Kasumi-1 (cell line): ENCODE measurements around the gene SMIM5.

ENCODE experiments used
- DNase-seq, 2 experiments: peaks; one replicate each; lab custom pipeline; 2025; lab: John Stamatoyannopoulos, UW

The SMIM5 gene

DNA sequence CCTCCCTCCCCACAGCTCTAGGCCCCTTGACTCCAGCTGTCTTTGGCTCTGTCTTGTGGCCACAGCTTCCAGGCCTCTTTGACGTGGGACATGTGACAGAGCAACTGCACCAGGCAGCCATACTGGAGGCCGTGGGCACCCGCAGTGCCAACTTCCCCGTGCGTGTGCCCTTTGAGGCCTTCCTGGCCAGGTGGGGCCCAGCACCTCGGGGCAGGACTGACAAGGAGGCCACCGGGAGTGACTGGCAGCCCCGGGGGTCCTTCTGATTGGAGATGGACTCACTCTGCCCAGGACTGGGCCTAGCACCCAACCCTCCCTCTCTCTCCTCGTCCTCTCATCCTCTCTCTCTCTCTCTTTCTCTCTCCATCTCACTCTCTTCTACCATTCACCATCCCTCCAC lies 30.1 kb upstream of the SMIM5 start:
- DNase-seq = no peak

- DNase-seq = no peak
These were observed 29.1 kb upstream of the SMIM5 start for GRCh38 chr17:75604034-75604695.

DNA sequence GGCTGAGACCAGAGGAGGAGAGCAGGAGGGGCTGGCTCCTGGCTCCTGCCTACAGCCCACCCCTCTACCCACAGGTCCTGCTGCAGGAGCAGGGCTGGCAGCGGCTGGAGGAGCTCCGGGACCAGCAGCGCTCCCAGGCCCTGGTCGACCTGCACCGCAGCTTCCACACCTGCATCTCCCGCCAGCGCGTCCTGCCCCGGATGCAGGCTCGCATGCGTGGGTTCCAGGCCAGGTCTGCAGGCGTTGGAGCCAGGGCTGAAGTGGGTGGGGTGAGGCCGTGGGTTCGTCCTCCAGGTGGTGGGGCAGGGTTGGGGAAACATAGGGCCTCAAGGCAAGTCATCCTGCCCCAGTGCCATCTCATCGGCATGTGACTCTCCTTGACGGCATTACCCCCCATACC lies 27.4 kb upstream of the SMIM5 start:
- DNase-seq = no peak

- DNase-seq = no peak
These were observed 26.1 kb upstream of the SMIM5 start for GRCh38 chr17:75607086-75607485.

DNA sequence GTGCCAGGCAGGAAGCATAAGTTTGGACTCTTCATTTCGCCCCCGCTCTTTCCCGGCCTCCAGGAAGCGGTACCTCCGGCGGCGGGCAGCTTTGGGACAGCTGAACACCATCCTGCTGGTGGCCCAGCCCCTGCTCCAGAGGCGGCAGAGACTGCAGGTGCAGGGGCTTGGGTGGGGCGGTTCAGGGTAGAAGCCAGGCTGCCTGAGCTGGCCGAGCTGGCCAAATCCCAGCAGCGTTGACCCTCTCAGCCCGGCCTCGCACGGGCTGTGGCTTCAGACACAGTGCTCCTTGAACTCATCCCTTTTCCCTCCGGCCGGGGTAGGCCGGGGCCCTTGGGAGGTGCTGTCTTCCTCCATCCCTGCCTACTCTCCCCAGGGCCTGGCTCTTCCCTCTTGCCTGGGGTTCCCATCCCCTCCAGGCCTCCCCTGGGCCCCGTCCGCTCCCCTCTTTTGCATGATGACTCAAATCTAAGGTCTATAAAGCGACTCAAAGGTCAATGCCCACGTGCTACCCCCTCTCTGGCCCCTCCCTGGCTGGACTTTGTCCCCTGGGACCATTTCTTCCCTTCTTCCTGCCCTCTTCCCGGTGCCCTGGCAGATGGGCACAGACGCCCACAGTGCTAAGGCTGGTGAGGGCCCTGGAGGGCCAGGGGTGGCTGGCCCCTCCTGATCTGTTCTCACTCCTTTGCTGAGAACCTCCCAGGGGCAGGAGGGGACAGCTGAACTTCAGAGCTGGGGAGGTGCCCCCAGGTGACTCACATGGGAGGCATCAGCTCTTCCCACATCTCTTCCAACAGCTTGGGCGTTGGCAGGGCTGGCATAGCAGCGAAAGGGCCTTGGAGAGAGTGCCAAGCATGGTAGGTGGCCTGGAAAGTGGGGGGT lies 22.9 kb upstream of the SMIM5 start:
- no peak for DNase-seq

DNA sequence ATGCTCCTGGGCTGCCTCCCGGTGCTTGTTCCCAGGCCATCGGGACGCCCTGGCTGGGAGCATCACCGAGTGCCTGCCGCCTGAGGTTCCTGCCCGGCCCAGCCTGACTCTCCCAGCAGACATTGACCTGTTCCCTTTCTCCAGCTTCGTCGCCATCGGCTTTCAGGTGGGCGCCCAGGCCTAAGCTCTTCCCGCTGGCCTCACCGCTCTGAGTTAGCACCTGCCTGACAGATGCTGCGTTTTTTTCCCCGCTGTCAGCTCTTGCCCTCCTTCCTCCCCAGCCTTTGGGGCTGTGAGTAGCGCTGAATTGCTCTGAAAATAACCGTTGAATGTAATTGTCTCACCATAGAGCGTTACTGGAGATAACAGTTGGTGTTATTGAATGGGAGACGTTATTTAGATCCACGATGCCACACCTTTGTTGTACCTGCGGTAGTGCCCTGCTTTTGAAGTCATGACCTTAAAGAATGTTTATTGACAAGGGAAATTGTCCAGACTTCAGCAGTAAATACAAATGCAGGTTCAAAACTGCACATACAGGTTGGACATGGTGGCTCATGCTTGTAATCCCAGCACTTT lies 21.3 kb upstream of the SMIM5 start:
- DNase-seq = no peak

- DNase-seq = no peak
These were observed 20.2 kb upstream of the SMIM5 start for GRCh38 chr17:75612906-75613626.

DNA sequence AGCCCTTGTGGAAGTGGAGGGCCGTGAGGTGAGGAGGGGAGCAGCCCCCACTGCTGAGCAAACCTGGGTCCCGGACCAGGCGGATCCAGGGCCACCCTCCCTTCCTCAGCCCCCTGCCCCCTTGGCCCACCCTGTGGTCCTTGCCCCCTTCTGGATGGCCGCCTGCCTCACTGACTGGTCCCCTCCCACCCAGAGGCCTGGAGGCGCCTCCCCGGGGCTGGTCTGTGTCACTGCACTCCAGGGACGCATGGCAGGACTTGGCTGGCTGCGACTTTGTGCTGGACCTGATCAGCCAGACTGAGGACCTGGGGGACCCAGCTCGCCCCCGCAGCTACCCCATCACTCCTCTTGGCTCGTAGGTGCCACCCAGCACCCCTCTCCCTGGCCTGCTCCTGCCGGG lies 19.2 kb upstream of the SMIM5 start:
- no peak for DNase-seq

DNA sequence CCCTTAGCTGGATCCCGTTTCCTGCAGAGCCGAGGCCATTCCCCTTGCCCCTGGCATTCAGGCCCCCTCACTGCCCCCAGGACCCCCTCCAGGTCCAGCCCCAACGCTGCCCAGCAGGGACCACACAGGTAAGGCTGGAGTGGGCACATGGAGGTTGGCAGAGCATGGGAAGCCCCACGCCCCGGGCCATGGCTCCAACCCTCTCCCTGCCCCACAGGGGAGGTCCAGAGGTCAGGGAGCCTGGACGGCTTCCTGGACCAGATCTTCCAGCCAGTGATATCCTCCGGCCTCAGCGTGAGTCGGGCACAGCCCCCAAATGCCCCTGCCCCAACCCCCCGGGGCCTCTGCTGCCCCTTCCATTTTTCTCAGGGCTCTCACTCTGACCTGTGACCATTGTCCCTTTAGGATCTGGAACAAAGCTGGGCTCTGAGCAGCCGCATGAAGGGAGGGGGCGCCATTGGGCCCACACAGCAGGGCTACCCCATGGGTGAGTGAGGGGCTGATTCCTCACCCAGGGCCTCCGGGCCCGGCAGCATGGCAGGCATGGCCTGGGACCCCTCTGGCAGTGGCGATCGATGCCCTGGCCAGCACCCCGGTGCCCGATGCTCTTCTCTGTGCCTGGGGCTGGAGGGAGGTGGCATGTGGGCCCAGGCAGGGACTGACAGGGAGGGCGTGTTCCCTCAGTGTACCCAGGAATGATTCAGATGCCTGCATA lies 18.5 kb upstream of the SMIM5 start:
- DNase-seq = no peak

- DNase-seq = no peak
These were observed 17.9 kb upstream of the SMIM5 start for GRCh38 chr17:75615301-75615700.

- no peak for DNase-seq
These were observed 16.6 kb upstream of the SMIM5 start for GRCh38 chr17:75616521-75617122.

GRCh38 chr17:75617218-75617617 lies 16.0 kb upstream of the SMIM5 start:
- no peak for DNase-seq

DNA sequence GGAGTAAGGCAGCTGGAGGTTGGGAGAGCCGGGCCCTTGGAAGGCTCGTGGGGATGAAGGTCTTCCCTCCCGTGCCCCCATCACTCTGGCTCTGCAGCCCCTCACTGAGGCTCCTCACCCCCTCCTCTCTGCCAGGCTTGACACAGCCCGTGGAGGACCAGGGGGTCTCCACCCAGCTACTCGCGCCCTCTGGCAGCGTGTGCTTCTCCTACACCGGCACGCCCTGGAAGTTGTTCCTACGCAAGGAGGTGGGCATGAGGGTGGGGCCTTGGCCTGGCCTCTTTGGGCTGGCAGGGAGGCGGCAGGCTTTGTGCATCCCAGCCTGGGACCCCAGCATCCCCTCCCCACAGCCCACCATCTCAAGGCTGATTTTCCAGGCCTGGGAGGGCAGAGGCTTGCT lies 15.6 kb upstream of the SMIM5 start:
- no peak for DNase-seq

DNA sequence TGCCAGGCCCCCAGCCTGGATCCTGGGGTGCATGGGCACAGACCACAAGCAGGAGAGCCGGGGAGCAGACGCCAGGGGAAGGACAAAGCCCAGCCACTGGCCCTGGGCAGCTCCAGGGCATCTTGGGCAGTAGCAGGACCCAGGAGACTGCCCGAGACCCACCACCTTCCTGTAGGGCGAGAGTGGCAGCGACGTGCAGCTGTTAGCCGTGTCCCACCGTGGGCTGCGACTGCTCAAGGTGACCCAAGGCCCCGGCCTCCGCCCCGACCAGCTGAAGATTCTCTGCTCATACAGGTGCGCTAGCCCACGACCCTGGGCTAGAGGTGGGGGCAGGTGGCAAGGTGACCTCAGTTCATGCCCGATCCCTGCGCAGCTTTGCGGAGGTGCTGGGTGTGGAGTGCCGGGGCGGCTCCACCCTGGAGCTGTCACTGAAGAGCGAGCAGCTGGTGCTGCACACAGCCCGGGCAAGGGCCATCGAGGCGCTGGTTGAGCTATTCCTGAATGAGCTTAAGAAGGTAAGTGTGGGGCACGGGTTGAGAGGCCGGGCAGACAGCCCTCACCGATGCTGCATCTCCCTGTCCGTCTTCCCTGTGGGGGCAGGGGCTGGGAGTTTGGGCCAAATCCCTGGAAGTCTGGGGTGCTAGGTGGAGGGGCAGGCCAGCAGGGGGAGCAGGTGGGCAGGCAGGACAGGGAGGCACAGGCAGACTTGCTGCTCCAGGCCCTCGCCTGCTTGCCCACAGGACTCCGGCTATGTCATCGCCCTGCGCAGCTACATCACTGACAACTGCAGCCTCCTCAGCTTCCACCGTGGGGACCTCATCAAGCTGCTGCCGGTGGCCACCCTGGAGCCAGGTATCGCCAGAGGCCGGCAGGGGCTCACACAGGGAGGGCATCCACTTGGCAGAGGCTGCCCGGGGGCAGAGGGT lies 13.5 kb upstream of the SMIM5 start:
- DNase-seq = peak; percentile 52 to 53

- DNase-seq = no peak
These were observed 11.7 kb upstream of the SMIM5 start for GRCh38 chr17:75621489-75621888.

GRCh38 chr17:75622076-75622475 lies 11.2 kb upstream of the SMIM5 start:
- DNase-seq = no peak

DNA sequence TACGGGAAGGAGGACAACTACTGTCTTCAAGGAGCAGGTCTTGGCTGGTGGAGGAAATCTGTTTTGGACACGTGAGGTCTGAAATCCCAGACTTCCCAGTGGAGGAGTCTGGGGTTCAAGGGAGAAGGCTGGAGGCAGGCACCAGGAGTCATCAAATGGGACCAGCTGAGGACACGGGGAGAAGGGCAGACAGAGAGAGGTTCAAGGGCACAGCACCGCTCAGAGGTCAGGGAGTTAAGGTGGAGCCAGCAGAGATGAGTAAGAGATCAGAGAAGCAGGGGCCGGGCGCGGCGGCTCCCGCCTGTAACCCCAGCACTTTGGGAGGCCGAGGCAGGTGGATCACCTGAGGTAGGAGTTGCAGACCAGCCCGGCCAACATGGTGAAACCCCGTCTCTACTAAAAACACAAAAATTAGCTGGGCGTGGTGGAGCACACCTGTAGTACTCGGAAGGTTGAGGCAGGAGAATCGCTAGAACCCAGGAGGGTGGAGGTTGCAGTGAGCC lies 10.4 kb upstream of the SMIM5 start:
- DNase-seq = no peak

GRCh38 chr17:75623386-75623785 lies 9.8 kb upstream of the SMIM5 start:
- DNase-seq = no peak

GRCh38 chr17:75624021-75624420 lies 9.2 kb upstream of the SMIM5 start:
- no peak for DNase-seq

DNA sequence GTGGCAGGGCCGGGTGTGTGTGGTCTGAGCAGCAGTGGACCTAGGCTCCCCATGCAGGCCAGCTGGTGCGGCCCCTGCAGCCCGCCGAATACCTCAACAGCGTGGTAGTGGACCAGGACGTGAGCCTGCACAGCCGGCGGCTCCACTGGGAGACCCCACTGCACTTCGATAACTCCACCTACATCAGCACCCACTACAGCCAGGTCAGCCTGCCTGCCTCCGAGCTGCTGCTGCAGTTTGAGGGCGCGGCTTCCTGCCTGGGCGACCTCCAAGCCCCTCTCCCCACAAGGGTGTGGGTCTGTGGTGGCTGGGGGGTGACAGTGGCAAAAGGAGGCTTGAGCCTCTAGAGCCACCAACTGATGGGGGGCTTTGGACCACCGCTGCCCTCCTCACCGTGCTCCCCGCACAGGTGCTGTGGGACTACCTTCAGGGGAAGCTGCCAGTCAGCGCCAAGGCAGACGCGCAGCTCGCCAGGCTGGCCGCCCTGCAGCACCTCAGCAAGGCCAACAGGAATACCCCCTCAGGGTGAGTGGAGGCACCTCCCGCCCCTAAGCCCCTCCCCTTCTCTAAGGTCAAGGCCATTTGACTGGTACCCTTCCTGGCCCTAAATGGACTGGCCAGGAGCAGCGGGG lies 8.4 kb upstream of the SMIM5 start:
- DNase-seq = no peak
